Iris pigment epithelial cell (primary cell): ENCODE measurements around the gene ABCA7.

Source experiments
- DNase-seq: peaks from one replicate; pipeline ENCODE4 v3.0.0-alpha.2; 2011; ENCODE audit warnings: low read depth

The ABCA7 gene, protein sequence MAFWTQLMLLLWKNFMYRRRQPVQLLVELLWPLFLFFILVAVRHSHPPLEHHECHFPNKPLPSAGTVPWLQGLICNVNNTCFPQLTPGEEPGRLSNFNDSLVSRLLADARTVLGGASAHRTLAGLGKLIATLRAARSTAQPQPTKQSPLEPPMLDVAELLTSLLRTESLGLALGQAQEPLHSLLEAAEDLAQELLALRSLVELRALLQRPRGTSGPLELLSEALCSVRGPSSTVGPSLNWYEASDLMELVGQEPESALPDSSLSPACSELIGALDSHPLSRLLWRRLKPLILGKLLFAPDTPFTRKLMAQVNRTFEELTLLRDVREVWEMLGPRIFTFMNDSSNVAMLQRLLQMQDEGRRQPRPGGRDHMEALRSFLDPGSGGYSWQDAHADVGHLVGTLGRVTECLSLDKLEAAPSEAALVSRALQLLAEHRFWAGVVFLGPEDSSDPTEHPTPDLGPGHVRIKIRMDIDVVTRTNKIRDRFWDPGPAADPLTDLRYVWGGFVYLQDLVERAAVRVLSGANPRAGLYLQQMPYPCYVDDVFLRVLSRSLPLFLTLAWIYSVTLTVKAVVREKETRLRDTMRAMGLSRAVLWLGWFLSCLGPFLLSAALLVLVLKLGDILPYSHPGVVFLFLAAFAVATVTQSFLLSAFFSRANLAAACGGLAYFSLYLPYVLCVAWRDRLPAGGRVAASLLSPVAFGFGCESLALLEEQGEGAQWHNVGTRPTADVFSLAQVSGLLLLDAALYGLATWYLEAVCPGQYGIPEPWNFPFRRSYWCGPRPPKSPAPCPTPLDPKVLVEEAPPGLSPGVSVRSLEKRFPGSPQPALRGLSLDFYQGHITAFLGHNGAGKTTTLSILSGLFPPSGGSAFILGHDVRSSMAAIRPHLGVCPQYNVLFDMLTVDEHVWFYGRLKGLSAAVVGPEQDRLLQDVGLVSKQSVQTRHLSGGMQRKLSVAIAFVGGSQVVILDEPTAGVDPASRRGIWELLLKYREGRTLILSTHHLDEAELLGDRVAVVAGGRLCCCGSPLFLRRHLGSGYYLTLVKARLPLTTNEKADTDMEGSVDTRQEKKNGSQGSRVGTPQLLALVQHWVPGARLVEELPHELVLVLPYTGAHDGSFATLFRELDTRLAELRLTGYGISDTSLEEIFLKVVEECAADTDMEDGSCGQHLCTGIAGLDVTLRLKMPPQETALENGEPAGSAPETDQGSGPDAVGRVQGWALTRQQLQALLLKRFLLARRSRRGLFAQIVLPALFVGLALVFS (N-terminal part only)

GRCh38 chr19:1039646-1040475, at the start of gene ABCA7:
Gene ABCA7 (plus strand): TSS chr19:1040107. CDS start chr19:1041362, 1,255 bp downstream.
- DNase-seq, result peak; percentile 97

GRCh38 chr19:990119-990571, 49.8 kb upstream of the ABCA7 start:
- DNase-seq, result no peak

DNA sequence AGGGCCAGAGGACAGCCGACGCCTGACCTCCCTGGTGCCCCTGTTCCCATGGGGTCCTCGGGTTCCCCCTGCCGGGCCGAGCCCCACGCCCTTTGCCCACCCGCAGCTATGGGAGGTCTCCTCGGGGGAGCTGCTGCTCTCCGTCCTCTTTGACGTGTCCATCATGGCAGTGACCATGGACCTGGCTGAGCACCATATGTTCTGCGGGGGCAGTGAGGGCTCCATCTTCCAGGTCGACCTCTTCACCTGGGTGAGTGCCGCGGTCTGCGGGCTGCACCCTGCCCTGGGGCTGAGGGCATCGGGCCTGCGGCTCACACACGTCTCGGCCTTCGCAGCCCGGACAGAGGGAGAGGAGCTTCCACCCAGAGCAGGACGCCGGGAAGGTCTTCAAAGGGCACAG, 49.2 kb upstream of the ABCA7 start:
- DNase-seq, result no peak

GRCh38 chr19:991174-991931, 48.6 kb upstream of the ABCA7 start:
- peak; percentile 67 for DNase-seq

GRCh38 chr19:991932-992669, 47.8 kb upstream of the ABCA7 start:
- no peak for DNase-seq

GRCh38 chr19:992670-993055, 47.2 kb upstream of the ABCA7 start:
- DNase-seq, result no peak

DNA sequence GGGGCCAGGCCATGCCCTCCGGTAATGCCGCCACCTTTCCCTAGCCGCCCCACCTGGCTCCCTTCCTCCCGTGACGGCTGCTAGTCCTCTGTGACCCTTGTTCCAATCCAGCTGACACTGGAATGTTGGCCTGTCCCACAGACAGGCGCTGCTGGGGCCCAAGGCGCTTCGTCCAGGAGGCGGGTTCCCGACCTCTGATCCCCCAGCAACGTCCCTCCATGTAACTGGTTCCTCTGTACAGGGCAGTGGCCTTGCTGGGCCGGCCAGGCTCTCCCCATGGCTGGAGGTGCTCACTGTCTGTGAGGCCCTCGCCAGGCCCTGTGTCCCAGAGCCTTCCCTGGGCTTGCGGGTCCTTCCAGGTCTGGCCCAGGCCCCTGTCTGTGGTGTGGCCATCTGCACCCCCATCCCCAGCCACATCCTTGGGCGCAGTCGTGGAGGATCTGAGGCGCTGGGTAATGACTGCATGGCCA, 46.5 kb upstream of the ABCA7 start:
- DNase-seq, result no peak

GRCh38 chr19:993831-994393, 46.0 kb upstream of the ABCA7 start:
- no peak for DNase-seq

DNA sequence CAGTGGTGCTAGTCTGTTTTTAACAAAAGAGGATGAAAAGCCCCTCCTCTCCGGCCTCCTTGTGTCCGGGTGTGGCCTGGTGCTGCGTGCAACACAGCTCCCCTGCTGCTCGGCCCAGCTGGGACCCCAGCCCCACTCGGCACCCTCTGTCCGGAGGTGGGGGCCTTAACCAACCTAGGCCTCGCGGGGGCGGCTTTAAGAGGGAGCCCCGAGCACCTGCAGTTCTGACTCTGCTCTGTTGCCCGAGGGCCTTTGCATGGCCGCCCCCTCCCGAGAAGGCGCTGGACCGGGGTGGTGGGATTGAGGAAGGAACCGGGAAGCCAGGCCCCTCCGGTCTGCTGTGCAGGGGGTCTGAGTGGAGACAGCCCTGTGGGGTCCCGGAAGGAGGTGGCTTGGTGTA, 45.4 kb upstream of the ABCA7 start:
- DNase-seq, result no peak

DNA sequence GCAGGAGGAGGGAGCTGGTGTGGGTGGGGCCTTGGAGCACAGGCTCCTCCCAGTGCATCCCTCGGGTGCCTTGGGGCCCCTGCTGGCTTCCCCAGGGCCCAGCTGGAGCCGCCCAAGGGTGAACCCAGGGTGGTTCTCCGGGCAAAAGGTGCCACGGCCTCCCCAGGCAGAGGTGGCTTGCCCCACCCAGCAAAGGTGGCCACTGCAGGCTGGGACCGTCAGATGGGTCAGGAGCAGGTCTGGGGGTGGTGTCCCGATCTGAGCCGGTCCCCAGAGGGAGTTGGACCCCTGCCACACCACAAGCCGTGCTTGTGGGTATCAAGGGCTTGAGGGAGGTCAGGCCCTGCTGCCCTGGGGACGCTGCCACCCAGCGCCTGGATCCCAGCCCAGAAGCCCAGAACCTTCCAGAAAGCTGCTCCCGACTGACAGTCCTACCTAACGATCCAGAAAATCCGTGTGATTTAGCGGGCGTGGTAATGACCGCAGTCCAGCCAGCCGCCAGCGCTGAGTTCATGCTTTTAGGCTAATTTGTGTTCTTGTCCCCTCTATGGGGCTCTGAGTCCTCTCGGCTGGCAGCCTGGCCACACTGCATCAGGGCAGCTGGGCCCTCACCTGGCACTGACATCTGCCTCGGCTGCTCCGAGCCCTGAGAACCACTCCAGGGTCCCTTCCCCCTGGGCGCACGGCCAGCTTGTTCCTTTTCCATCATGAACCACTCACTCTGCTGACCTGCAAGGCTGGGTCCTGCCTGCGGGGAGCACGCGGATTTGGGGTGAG, 44.7 kb upstream of the ABCA7 start:
- DNase-seq, result no peak

DNA sequence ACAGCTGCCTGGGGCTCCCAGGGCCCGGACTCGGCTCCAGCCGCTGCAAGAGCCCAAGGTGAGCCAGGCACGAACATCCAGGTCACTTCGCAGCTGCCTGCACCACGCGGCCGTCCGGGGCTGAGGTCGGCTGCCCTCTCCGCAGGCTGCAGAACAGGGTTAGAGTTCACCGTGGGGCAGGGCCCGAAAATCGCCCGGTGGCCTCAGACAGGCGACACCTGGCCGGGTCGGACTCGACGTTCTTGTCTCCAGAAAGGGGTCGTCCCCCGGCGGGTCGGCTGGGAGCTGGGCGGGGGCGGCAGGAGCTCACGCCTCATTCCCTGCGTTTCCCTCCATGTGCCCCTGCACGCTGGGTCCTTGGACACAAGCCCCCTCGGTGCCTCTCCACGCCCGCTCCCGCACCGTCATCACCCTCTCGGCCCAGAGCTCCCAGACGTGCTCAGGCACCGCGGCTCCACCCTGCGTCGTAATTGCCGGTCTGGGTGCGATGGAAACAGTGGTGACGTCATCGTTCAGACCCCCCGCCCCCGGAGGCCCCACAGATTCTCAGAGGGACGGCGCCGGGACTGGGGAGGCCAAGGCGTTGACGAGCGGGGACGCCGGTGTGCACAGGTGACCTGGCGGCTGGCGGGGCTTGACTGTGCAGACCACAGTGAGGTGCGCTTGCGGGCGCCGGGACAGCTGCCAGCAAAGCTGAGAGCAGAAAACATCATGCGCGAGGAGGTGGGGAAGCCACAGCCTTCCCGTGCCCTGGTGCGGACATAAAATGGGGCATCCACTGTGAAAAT, 43.7 kb upstream of the ABCA7 start:
- peak; percentile 56 for DNase-seq

DNA sequence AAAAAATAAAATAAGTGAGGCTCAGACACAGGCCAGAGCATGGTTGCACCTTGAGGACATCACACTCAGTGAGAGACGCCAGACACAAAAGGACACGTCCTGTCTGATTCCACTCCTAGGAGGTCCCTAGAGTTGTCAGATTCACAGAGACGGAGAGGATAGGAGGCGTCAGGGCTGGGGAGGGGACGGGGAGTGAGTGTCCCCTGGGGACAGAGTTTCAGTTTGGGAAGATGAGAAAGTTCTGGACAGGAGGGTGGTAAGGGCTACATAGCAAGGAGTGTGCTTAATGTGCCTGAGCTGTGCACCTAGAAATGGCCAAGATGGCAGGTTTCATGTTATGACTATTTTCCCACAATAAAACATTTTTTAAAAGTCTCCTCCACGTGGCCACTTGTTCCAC, 41.8 kb upstream of the ABCA7 start:
- no peak for DNase-seq

DNA sequence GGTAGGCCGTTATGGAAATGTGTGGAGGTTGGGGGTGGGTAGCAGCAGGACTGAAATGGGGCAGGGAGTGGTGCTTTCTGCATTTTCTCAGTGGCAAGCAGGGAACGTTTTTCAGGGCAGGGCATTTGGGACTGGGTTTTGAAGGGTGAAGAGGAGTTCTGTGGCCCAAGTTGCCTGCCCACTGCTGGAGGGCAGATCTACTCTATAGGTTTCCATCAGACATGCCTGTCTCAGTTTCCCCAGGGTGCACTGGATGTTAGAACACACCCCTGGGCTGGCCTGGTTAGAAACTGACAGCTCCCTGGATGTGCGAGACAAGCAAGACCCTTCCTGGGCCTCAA, 40.6 kb upstream of the ABCA7 start:
- no peak for DNase-seq

GRCh38 chr19:1000095-1000494, 39.8 kb upstream of the ABCA7 start, which contains the start of gene GRIN3B:
Gene GRIN3B (plus strand): TSS chr19:1000419. CDS start chr19:1000438, 19 bp downstream.
- no peak for DNase-seq

- DNase-seq, result no peak
Measured at GRCh38 chr19:1000591-1001537, 39.0 kb upstream of the ABCA7 start.

GRCh38 chr19:1001538-1002166, 38.3 kb upstream of the ABCA7 start:
- no peak for DNase-seq
